Neural progenitor cell (in vitro differentiated cells): ENCODE data around the gene ELMO1.

Experiments used
- CTCF ChIP-seq: fragments of 200-600 bp; sonication (generic); IDR thresholded peaks from 2 replicates; pipeline ENCODE4 v1.5.1; 2017; ENCODE audit warnings: antibody characterized with exemption, mild to moderate bottlenecking
- EZH2 ChIP-seq: fragments of 200-600 bp; sonication (generic); IDR thresholded peaks from 2 replicates; pipeline ENCODE4 v1.6.1; 2017; ENCODE audit warnings: antibody characterized with exemption, mild to moderate bottlenecking, moderate library complexity

DNA sequence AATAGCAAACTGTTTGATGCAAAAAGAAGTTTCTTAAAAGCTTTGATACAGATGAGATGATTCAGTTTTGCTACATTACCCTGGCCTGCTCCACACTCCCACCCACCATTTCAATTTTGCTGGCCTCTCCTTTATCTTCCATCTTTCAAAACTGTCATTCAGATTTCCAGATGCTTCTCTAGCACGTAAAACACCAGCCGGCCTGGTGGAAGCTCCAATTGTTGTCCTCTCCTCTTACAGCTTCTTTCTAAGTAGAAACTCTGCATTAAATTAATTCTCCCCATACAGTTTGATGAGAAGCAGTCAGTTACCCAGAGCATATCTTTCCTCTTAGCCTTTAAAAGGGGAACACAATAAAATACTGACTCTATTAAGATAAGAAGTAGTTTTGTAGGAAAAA, 34.3 kb upstream of the ELMO1 start:
- TF ChIP-seq EZH2 = no peak
- TF ChIP-seq CTCF = no peak
